ENCODE measurements around the gene IFITM10. TPM values are rescaled to one million over a fixed set of nuclear protein-coding genes. Genes with fewer than 3 reads are reported as not detected.

Gene IFITM10
- total and polyA plus RNA-seq, 9 of the 15 experiments (the other 6 are each of a cell fraction or from before 2014, with no cell fraction given) = 0.08 to 0.13 (median 0.09) TPM; not detected in 6

- TF ChIP-seq ZEB2 (IDR thresholded peaks at IDR 0.05) = no peak
These were observed 8.7 kb downstream of the IFITM10 start (continued) for GRCh38 chr11:1741741-1742140.

- no peaks in the 10 kb centered on the region for H3K36me3 ChIP-seq (ENCODE audit: control insufficient read depth, insufficient read depth, low read length)
- WGBS (ENCODE audit: insufficient coverage, low coverage, missing lambda C conversion rate) = 3% methylated on average over 7 of the region's 8 CpGs
- FAIRE-seq = no peak
These were observed 9.4 kb downstream of the IFITM10 start for GRCh38 chr11:1740786-1741530.

DNA sequence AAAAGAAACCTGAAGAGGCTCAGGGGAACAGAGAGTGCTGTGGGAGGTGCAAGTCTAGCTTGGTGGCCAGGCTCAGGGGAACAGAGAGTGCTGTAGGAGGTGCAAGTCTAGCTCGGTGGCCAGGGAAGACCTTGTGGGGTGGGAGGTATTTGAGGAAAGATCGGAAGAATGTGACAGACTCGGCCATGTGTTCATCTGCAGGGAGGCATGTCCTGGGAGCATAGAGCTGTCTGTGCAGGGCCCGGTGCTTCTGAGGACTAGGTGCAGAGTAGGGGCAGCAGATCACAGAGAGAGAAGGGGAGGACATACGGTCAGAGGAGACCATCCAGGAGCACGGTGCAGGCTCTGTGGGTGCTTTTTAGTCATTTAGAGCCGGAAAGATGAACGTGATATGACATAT is 10.8 kb downstream of the IFITM10 start:
- POLR2A ChIA-PET = no interaction called here
- Histone ChIP-seq H4K20me1 (replicated peaks; ENCODE audit: control insufficient read depth, insufficient read depth, low read length) (0 out of 2 replicates have a peak, but pooled peaks cover 4% of the 10 kb centered on the region), H3K9me1 (ENCODE audit: control insufficient read depth, insufficient read depth, low read length) (no peaks in the 10 kb centered on the region), H3K4me2 (ENCODE audit: insufficient read depth, low read length) (no peak overlapping the region), H3K79me2 (ENCODE audit: control insufficient read depth, insufficient read depth, low read length) (no peaks in the 10 kb centered on the region), H3K36me3 (ENCODE audit: control insufficient read depth, insufficient read depth, low read length) (no peaks in the 10 kb centered on the region), H2AFZ (ENCODE audit: low read depth, low read length) (no peak overlapping the region), H3K4me1 (replicated peaks in 1 of 2; ENCODE audit: control insufficient read depth in 2 of 2, insufficient read depth in 2 of 2, low read length in 2 of 2) (no peaks in the 10 kb centered on the region), H3K4me3 (no peak overlapping the region), H3K9me3 (replicated peaks; ENCODE audit: control insufficient read depth, insufficient read depth, low read depth, low read length) (0 out of 2 replicates have a peak, but pooled peaks cover 1% of the 10 kb centered on the region), H3K27me3 (ENCODE audit: control insufficient read depth in 2 of 2, insufficient read depth in 2 of 2, low read length in 2 of 2) (peaks cover 5 to 39% of the 10 kb centered on the region in 2 experiments; a peak in 3 of 5 replicates), H3K9ac (ENCODE audit: insufficient read depth in 1 of 2, low read depth in 2 of 2, low read length in 2 of 2) (no peak overlapping the region), H3K27ac (ENCODE audit: extremely low read depth, low read depth, low read length) (no peak overlapping the region)
- in situ Hi-C loops (cut with MboI) = no loop called here
- intact Hi-C loops (cut with micrococcal nuclease) = no loop called here
- CTCF ChIA-PET (ENCODE audit: low intra/inter-chr PET ratio) = no interaction called here
- DNase-seq (ENCODE audit: extremely low read depth in 1 of 4, low spot score in 3 of 4) (no peak), ATAC-seq (no peak), FAIRE-seq (no peak)
- 4% methylated on average over 8 of the region's 8 CpGs for WGBS (ENCODE audit: insufficient coverage, low coverage, missing lambda C conversion rate)
- no TSS peak for BruUV-seq (replicated peaks)
- TF ChIP-seq E2F5 (CRISPR knock-in tag; IDR thresholded peaks at IDR 0.05) (no peak), SP2 (IDR thresholded peaks at IDR 0.05; ENCODE audit: extremely low read depth, low read depth, low read length, poor library complexity, severe bottlenecking) (no peak), ETV6 (IDR thresholded peaks at IDR 0.05; ENCODE audit: borderline replicate concordance in 1 of 2, low read depth in 2 of 2, low read length in 1 of 2) (no peak), ETV6 (CRISPR knock-in tag; IDR thresholded peaks at IDR 0.05; ENCODE audit: borderline replicate concordance) (no peak), TSC22D4 (tag; IDR thresholded peaks at IDR 0.05) (no peak), ZNF41 (CRISPR knock-in tag; conservative IDR thresholded peaks at IDR 0.05) (no peak), RB1 (IDR thresholded peaks at IDR 0.05; ENCODE audit: low read depth) (no peak)
- TF ChIP-seq, protein P1, sequence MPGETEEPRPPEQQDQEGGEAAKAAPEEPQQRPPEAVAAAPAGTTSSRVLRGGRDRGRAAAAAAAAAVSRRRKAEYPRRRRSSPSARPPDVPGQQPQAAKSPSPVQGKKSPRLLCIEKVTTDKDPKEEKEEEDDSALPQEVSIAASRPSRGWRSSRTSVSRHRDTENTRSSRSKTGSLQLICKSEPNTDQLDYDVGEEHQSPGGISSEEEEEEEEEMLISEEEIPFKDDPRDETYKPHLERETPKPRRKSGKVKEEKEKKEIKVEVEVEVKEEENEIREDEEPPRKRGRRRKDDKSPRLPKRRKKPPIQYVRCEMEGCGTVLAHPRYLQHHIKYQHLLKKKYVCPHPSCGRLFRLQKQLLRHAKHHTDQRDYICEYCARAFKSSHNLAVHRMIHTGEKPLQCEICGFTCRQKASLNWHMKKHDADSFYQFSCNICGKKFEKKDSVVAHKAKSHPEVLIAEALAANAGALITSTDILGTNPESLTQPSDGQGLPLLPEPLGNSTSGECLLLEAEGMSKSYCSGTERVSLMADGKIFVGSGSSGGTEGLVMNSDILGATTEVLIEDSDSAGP (CRISPR knock-in tag; IDR thresholded peaks at IDR 0.05) = no peak

More at GRCh38 chr11:1740786-1741530, 9.4 kb downstream of the IFITM10 start:
- H2AFZ ChIP-seq (ENCODE audit: low read depth, low read length) = no peak overlapping the region
- H3K9me3 ChIP-seq (replicated peaks; ENCODE audit: control insufficient read depth, insufficient read depth, low read depth, low read length) = peaks cover 8% of the 10 kb centered on the region
- in situ Hi-C loops (cut with MboI) (no loop called here), intact Hi-C loops (cut with micrococcal nuclease) (no loop called here)
- H4K20me1 ChIP-seq (replicated peaks; ENCODE audit: control insufficient read depth, insufficient read depth, low read length) = 0 out of 2 replicates have a peak, but pooled peaks cover 4% of the 10 kb centered on the region
- no peak overlapping the region for H3K9ac ChIP-seq (ENCODE audit: insufficient read depth in 1 of 2, low read depth in 2 of 2, low read length in 2 of 2)
- H3K4me2 ChIP-seq (ENCODE audit: insufficient read depth, low read length) = no peak overlapping the region
- ChIA-PET CTCF (ENCODE audit: low intra/inter-chr PET ratio) (no interaction called here), POLR2A (no interaction called here)
- no peaks in the 10 kb centered on the region for H3K79me2 ChIP-seq (ENCODE audit: control insufficient read depth, insufficient read depth, low read length)
- DNase-seq (ENCODE audit: extremely low read depth in 1 of 4, low spot score in 3 of 4) = no peak
- no TSS peak for BruUV-seq (replicated peaks)
- H3K4me3 ChIP-seq = no peak overlapping the region
- no peak for TF ChIP-seq GTF2E2 (tag; IDR thresholded peaks at IDR 0.05)
- H3K27ac ChIP-seq (ENCODE audit: extremely low read depth, low read depth, low read length) = no peak overlapping the region
- ATAC-seq = no peak
- H3K27me3 ChIP-seq (ENCODE audit: control insufficient read depth in 2 of 2, insufficient read depth in 2 of 2, low read length in 2 of 2) = peaks cover 5 to 31% of the 10 kb centered on the region in 2 experiments; a peak in 3 of 5 replicates
- H3K4me1 ChIP-seq (replicated peaks in 1 of 2; ENCODE audit: control insufficient read depth in 2 of 2, insufficient read depth in 2 of 2, low read length in 2 of 2) = peaks cover 0 to 5% of the 10 kb centered on the region in 2 experiments; a peak in 1 of 5 replicates
- no peaks in the 10 kb centered on the region for H3K9me1 ChIP-seq (ENCODE audit: control insufficient read depth, insufficient read depth, low read length)

All from K562 (cell line).